ENCODE data around the gene ZSCAN31. TPM values are rescaled to one million over a fixed set of nuclear protein-coding genes. Genes with fewer than 3 reads are reported as not detected.
A peak's percentile ranks its signal among the peaks of the same experiment; 100 is the strongest.

Gene ZSCAN31
- total and polyA plus RNA-seq, 9 of the 15 experiments (the other 6 are each of a cell fraction or from before 2014, with no cell fraction given), result 3.9 to 12.1 (median 7.0) TPM

DNA sequence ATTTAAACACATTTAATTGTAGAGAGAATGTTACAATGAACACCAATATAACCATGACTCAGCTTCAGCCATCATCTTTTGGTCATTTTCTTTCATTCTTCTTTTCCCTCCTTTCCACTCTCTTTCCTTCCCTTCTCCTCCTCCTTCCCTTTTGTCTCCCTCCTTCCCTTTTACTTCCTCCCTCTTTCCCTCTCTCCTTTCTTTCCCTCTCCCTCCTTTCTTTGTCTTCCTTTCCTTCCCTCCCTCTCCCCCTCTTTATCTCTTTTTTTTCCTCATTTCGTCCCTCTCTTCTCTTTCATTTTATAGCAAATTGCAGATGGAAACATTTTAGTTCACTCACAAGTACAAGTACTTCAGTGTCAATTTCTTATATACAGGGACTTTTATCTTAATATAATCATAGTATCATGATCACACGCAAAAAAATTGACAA is 15.6 kb upstream of the ZSCAN31 start (continued):
- TF ChIP-seq, protein P1, sequence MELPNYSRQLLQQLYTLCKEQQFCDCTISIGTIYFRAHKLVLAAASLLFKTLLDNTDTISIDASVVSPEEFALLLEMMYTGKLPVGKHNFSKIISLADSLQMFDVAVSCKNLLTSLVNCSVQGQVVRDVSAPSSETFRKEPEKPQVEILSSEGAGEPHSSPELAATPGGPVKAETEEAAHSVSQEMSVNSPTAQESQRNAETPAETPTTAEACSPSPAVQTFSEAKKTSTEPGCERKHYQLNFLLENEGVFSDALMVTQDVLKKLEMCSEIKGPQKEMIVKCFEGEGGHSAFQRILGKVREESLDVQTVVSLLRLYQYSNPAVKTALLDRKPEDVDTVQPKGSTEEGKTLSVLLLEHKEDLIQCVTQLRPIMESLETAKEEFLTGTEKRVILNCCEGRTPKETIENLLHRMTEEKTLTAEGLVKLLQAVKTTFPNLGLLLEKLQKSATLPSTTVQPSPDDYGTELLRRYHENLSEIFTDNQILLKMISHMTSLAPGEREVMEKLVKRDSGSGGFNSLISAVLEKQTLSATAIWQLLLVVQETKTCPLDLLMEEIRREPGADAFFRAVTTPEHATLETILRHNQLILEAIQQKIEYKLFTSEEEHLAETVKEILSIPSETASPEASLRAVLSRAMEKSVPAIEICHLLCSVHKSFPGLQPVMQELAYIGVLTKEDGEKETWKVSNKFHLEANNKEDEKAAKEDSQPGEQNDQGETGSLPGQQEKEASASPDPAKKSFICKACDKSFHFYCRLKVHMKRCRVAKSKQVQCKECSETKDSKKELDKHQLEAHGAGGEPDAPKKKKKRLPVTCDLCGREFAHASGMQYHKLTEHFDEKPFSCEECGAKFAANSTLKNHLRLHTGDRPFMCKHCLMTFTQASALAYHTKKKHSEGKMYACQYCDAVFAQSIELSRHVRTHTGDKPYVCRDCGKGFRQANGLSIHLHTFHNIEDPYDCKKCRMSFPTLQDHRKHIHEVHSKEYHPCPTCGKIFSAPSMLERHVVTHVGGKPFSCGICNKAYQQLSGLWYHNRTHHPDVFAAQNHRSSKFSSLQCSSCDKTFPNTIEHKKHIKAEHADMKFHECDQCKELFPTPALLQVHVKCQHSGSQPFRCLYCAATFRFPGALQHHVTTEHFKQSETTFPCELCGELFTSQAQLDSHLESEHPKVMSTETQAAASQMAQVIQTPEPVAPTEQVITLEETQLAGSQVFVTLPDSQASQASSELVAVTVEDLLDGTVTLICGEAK (IDR thresholded peaks at IDR 0.05), result peak; percentile 72
- TF ChIP-seq, protein P1 (CRISPR knock-in tag; IDR thresholded peaks at IDR 0.05), result no peak
- TF ChIP-seq TAF9B (IDR thresholded peaks at IDR 0.05; ENCODE audit: partially characterized antibody) (peak; percentile 63), NUFIP1 (IDR thresholded peaks at IDR 0.05; ENCODE audit: partially characterized antibody) (no peak), SP2 (IDR thresholded peaks at IDR 0.05; ENCODE audit: extremely low read depth, low read depth, low read length, poor library complexity, severe bottlenecking) (no peak), MYNN (IDR thresholded peaks at IDR 0.05) (no peak), MYNN (CRISPR knock-in tag; IDR thresholded peaks at IDR 0.05) (no peak), RBM14 (IDR thresholded peaks at IDR 0.05; ENCODE audit: borderline replicate concordance, insufficient read depth, low read depth, low read length) (no peak), ZBTB1 (CRISPR knock-in tag; IDR thresholded peaks at IDR 0.05; ENCODE audit: borderline replicate concordance, low read depth) (no peak), KLF16 (IDR thresholded peaks at IDR 0.05) (no peak), BACH1 (tag; IDR thresholded peaks at IDR 0.05) (peak; percentile 76), BHLHE40 (IDR thresholded peaks at IDR 0.05; ENCODE audit: low read length) (no peak), HDAC3 (IDR thresholded peaks at IDR 0.05; ENCODE audit: borderline replicate concordance, partially characterized antibody) (peak; percentile 28), CBFB (CRISPR knock-in tag; IDR thresholded peaks at IDR 0.05) (no peak), FOXK2 (conservative IDR thresholded peaks at IDR 0.05 in 1 of 2, IDR thresholded peaks at IDR 0.05 in 1 of 2; ENCODE audit: low read depth in 2 of 2) (peak; percentile 39 to 71), ARID2 (IDR thresholded peaks at IDR 0.05) (peak; percentile 93), DPF2 (IDR thresholded peaks at IDR 0.05) (peak; percentile 90), RBM39 (optimal IDR thresholded peaks at IDR 0.05; ENCODE audit: low read depth, low read length) (no peak), KDM1A (IDR thresholded peaks at IDR 0.05) (peak; percentile 62 to 98), ZNF764 (CRISPR knock-in tag; IDR thresholded peaks at IDR 0.05; ENCODE audit: low read depth) (no peak), ESRRB (CRISPR knock-in tag; IDR thresholded peaks at IDR 0.05; ENCODE audit: borderline replicate concordance) (no peak)
- TF ChIP-seq, protein P2, sequence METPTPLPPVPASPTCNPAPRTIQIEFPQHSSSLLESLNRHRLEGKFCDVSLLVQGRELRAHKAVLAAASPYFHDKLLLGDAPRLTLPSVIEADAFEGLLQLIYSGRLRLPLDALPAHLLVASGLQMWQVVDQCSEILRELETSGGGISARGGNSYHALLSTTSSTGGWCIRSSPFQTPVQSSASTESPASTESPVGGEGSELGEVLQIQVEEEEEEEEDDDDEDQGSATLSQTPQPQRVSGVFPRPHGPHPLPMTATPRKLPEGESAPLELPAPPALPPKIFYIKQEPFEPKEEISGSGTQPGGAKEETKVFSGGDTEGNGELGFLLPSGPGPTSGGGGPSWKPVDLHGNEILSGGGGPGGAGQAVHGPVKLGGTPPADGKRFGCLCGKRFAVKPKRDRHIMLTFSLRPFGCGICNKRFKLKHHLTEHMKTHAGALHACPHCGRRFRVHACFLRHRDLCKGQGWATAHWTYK (CRISPR knock-in tag; IDR thresholded peaks at IDR 0.05), result no peak

Data from K562 (cell line).